Panc1 (cell line): ENCODE data around the gene AUH. TPM values are rescaled to one million over a fixed set of nuclear protein-coding genes. Genes with fewer than 3 reads are reported as not detected.

ENCODE experiments used
- ATAC-seq: fragments of 200-7000 bp; cut with Tn5 transposase; 2 replicates; pipeline ENCODE4 v1.9.1; 2020; ENCODE audit warnings: mild to moderate bottlenecking, moderate library complexity
- BruUV-seq: library from RNA; stranded (reverse); fragments of 400-500 nt; replicated peaks from 2 replicates; lab custom pipeline; 2021; lab: Mats Ljungman, UMichigan
- CTCF ChIA-PET: fragments of 300-600 bp; sonication (Branson Sonifier 250); formaldehyde crosslinking; loops from one replicate; lab custom pipeline; 2022; ENCODE audit warnings: antibody characterized with exemption; lab: Charles Lee
- POLR2A ChIA-PET: fragments of 300-600 bp; sonication (Branson Sonifier 250); formaldehyde crosslinking; loops from one replicate; lab custom pipeline; 2022; ENCODE audit warnings: antibody characterized with exemption; lab: Charles Lee
- DNase-seq: peaks from one replicate; pipeline ENCODE4 v3.0.0-alpha.2; 2010; ENCODE audit warnings: low read depth, low spot score
- H3K27ac ChIP-seq: 2 replicates; pipeline ENCODE4 v1.5.1; 2011; ENCODE audit warnings: mild to moderate bottlenecking, low read length, inconsistent platforms
- H3K27me3 ChIP-seq: fragments of 200-500 bp; sonication (Bioruptor generic); 2 replicates; pipeline ENCODE4 v1.6.0; 2014; ENCODE audit warnings: low read length, inconsistent platforms; ENCODE audit not compliant: control insufficient read depth, insufficient read depth
- H3K36me3 ChIP-seq: fragments of 200-500 bp; sonication (Bioruptor generic); 2 replicates; pipeline ENCODE4 v1.5.1; 2014; ENCODE audit warnings: inconsistent platforms, mild to moderate bottlenecking, low read length, moderate library complexity; ENCODE audit not compliant: control insufficient read depth, insufficient read depth
- H3K4me1 ChIP-seq: 2 replicates; pipeline ENCODE4 v1.5.1; 2011; ENCODE audit warnings: inconsistent platforms, mild to moderate bottlenecking, low read length, moderate library complexity; ENCODE audit not compliant: control insufficient read depth, insufficient read depth
- H3K4me3 ChIP-seq, 2 experiments: 2 replicates each; pipeline ENCODE4 v1.5.1; 2011 to 2012; ENCODE audit warnings: low read depth in 2 of 2, low read length in 2 of 2, mild to moderate bottlenecking in 2 of 2, inconsistent platforms in 1 of 2, moderate library complexity in 1 of 2
- H3K9me3 ChIP-seq: fragments of 200-500 bp; sonication (Bioruptor generic); 2 replicates; pipeline ENCODE4 v1.5.1; 2014; ENCODE audit warnings: low read depth, mild to moderate bottlenecking, inconsistent platforms, low read length, moderate library complexity; ENCODE audit not compliant: control insufficient read depth, insufficient read depth
- CTCF ChIP-seq: fragments of 450-650 bp; IDR thresholded peaks from 2 replicates; pipeline ENCODE4 v1.5.1; 2017; ENCODE audit warnings: mild to moderate bottlenecking
- POLR2AphosphoS5 ChIP-seq: IDR thresholded peaks from 2 replicates; pipeline ENCODE4 v1.6.1; 2012; ENCODE audit warnings: mild to moderate bottlenecking, low read depth, low read length, moderate library complexity
- SIN3A ChIP-seq: IDR thresholded peaks from 2 replicates; pipeline ENCODE4 v1.6.1; 2012; ENCODE audit warnings: low read depth, mild to moderate bottlenecking, low read length, moderate library complexity, borderline replicate concordance; ENCODE audit not compliant: insufficient read depth
- TCF7L2 ChIP-seq: IDR thresholded peaks from 2 replicates; pipeline ENCODE4 v1.6.1; 2011; ENCODE audit warnings: mild to moderate bottlenecking, low read depth, low read length, inconsistent platforms
- in situ Hi-C: cut with HindIII; loops from 2 replicates; pipeline ENCODE4 v1.10.0; 2016; ENCODE audit warnings: low sequenced_read_pairs, low pct_unique_long_range_greater_than_20kb
- intact Hi-C: fragments of 100-400 bp; cut with micrococcal nuclease; formaldehyde crosslinking; loops from one replicate; pipeline ENCODE4 v1.10.0; 2022; ENCODE audit not compliant: unreplicated experiment
- total RNA-seq: library from RNA; stranded (reverse); gene quantifications from one replicate; pipeline ENCODE4 v1.2.1, GENCODE V29; 2021; ENCODE audit not compliant: unreplicated experiment
- TF ChIP-seq, protein P1 (sequence below), 2 experiments: IDR thresholded peaks; 2 replicates each; pipeline ENCODE4 v1.6.1; 2011 to 2012; ENCODE audit warnings: low read depth in 2 of 2, control low read depth in 1 of 2, low read length in 1 of 2, mild to moderate bottlenecking in 1 of 2, moderate library complexity in 1 of 2; ENCODE audit not compliant: insufficient read depth in 1 of 2

AUH gene
- total RNA-seq, 1 experiment from 2014 or later, result 7.7 TPM

DNA sequence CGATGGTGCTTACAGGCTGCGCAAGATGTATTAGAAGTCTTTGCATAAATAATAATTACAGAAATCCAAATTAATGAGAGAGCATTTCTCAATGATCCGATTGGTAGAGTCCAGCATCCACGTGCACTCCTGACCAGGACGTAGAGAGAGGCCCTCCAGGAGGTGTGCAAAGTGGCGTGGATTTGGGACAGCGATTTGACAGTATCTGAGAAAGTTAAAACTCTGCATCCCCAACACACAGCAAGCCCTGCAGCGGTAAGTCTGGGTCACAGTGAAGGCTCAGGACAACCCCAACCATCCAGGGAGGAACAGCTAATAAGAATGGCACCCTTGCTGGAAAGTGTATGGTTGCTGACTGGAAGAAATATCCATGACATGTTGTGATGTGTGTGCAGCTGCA is 180.2 kb downstream of the AUH start:
- BruUV-seq, result no TSS peak
- CTCF ChIA-PET, result no interaction called here

DNA sequence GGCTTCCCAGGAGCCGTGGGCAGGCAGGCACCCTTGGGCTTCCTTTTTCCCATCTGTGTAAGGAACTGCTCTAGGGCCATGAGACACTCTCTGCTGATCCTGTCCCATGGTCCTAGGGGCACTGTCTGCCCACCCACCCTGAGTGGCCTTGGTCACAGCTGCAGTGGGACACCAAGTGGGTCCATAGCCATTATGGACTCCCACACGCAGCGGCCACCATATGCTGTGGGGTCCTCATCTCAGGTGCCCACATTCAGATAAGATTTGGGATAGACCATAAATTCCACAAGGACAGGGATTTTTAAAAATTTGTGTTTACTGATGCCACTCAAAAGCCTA is 180.8 kb downstream of the AUH start:
- in situ Hi-C loops, result no loop called here
- no peaks in the 10 kb centered on the region for H3K27me3 ChIP-seq
- no TSS peak for BruUV-seq
- no peak for ATAC-seq
- CTCF ChIA-PET, result no interaction called here
- H3K4me3 ChIP-seq, result no peak overlapping the region
- H3K4me1 ChIP-seq, result no peaks in the 10 kb centered on the region
- POLR2A ChIA-PET, result no interaction called here
- DNase-seq, result no peak
- intact Hi-C loops, result no loop called here
- no peak overlapping the region for H3K27ac ChIP-seq
- TF ChIP-seq TCF7L2 (no peak), SIN3A (no peak), CTCF (no peak), POLR2AphosphoS5 (no peak)
- TF ChIP-seq, protein P1, sequence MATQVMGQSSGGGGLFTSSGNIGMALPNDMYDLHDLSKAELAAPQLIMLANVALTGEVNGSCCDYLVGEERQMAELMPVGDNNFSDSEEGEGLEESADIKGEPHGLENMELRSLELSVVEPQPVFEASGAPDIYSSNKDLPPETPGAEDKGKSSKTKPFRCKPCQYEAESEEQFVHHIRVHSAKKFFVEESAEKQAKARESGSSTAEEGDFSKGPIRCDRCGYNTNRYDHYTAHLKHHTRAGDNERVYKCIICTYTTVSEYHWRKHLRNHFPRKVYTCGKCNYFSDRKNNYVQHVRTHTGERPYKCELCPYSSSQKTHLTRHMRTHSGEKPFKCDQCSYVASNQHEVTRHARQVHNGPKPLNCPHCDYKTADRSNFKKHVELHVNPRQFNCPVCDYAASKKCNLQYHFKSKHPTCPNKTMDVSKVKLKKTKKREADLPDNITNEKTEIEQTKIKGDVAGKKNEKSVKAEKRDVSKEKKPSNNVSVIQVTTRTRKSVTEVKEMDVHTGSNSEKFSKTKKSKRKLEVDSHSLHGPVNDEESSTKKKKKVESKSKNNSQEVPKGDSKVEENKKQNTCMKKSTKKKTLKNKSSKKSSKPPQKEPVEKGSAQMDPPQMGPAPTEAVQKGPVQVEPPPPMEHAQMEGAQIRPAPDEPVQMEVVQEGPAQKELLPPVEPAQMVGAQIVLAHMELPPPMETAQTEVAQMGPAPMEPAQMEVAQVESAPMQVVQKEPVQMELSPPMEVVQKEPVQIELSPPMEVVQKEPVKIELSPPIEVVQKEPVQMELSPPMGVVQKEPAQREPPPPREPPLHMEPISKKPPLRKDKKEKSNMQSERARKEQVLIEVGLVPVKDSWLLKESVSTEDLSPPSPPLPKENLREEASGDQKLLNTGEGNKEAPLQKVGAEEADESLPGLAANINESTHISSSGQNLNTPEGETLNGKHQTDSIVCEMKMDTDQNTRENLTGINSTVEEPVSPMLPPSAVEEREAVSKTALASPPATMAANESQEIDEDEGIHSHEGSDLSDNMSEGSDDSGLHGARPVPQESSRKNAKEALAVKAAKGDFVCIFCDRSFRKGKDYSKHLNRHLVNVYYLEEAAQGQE (IDR thresholded peaks at IDR 0.05; ENCODE audit: insufficient read depth in 1 of 2, low read depth in 2 of 2, low read length in 1 of 2), result no peak
- no peaks in the 10 kb centered on the region for H3K36me3 ChIP-seq
- H3K9me3 ChIP-seq, result no peaks in the 10 kb centered on the region

More for the DNA sequence above, 180.2 kb downstream of the AUH start:
- no peaks in the 10 kb centered on the region for H3K9me3 ChIP-seq
- no peaks in the 10 kb centered on the region for H3K27me3 ChIP-seq
- no peaks in the 10 kb centered on the region for H3K36me3 ChIP-seq
- H3K4me1 ChIP-seq, result no peaks in the 10 kb centered on the region
- in situ Hi-C loops (no loop called here), intact Hi-C loops (no loop called here)
- TF ChIP-seq, protein P1 (IDR thresholded peaks at IDR 0.05; ENCODE audit: insufficient read depth in 1 of 2, low read depth in 2 of 2, low read length in 1 of 2), result no peak
- TF ChIP-seq POLR2AphosphoS5 (no peak), CTCF (no peak), SIN3A (no peak), TCF7L2 (no peak)
- POLR2A ChIA-PET, result no interaction called here
- no peak for DNase-seq
- H3K27ac ChIP-seq, result no peak overlapping the region
- no peak for ATAC-seq
- H3K4me3 ChIP-seq, result no peak overlapping the region
